BLaER1 treated with 17β-estradiol and CSF1 and Interleukin-3, amounts not matched to agents 10 nM and 100 nM (cell line): ENCODE results near the gene IFT22.
"Not testable (repeated sequence)": the region's sequence is repeated elsewhere in the genome, so short reads cannot be mapped to it uniquely, and the experiment has no call there.

Experiments
- H3K27ac ChIP-seq, 11 experiments: shearing (Covaris generic); formaldehyde crosslinking; 2 replicates each; pipeline ENCODE4 v1.8.1; 2022
- H3K27me3 ChIP-seq, 11 experiments: shearing (Covaris generic); formaldehyde crosslinking; 2 replicates each; pipeline ENCODE4 v1.8.1; 2022
- H3K36me3 ChIP-seq, 11 experiments: shearing (Covaris generic); formaldehyde crosslinking; 2 replicates each; pipeline ENCODE4 v1.8.1; 2022
- H3K4me1 ChIP-seq, 10 experiments: shearing (Covaris generic); formaldehyde crosslinking; 2 replicates each; pipeline ENCODE4 v1.8.1; 2022
- H3K4me2 ChIP-seq, 11 experiments: shearing (Covaris generic); formaldehyde crosslinking; 2 replicates each; pipeline ENCODE4 v1.8.1; 2022
- H3K4me3 ChIP-seq, 10 experiments: shearing (Covaris generic); formaldehyde crosslinking; 2 replicates each; pipeline ENCODE4 v1.8.1; 2022
- H3K9ac ChIP-seq, 11 experiments: shearing (Covaris generic); formaldehyde crosslinking; 2 replicates each; pipeline ENCODE4 v1.8.1; 2022
- H3K9me3 ChIP-seq, 11 experiments: shearing (Covaris generic); formaldehyde crosslinking; replicated peaks in 1 of 11; 2 replicates each; pipeline ENCODE4 v1.8.1; 2022
- H4K20me1 ChIP-seq, 11 experiments: shearing (Covaris generic); formaldehyde crosslinking; 2 replicates each; pipeline ENCODE4 v1.8.1; 2022
- Cebpa-rat ChIP-seq, 11 experiments: shearing (Covaris generic); IDR thresholded peaks; 2 replicates each; pipeline ENCODE4 v1.8.1; 2022

The IFT22 gene

GRCh38 chr7:101269664-101270063 lies 51.9 kb downstream of the IFT22 start:
- no peaks in the 10 kb centered on the region for H3K9me3 ChIP-seq
- H3K27me3 ChIP-seq, result no peaks in the 10 kb centered on the region
- no peak overlapping the region for H3K27ac ChIP-seq
- H3K4me2 ChIP-seq, result no peak overlapping the region
- H3K4me3 ChIP-seq, result no peak overlapping the region
- no peaks in the 10 kb centered on the region; a peak in 1 of 22 replicates for H4K20me1 ChIP-seq
- no peak overlapping the region for H3K9ac ChIP-seq
- TF ChIP-seq Cebpa-rat (IDR thresholded peaks at IDR 0.05), result no peak
- no peaks in the 10 kb centered on the region for H3K36me3 ChIP-seq
- H3K4me1 ChIP-seq, result peaks cover under 1 to 21% (median 1%) of the 10 kb centered on the region in 10 experiments; a peak in 15 of 20 replicates

GRCh38 chr7:101265622-101266516 lies 55.7 kb downstream of the IFT22 start:
- TF ChIP-seq Cebpa-rat (IDR thresholded peaks at IDR 0.05), result no peak; a peak in 1 of 22 replicates
- Histone ChIP-seq H3K4me1 (peaks cover 12 to 24% (median 15%) of the 10 kb centered on the region in 10 experiments), H3K27me3 (no peaks in the 10 kb centered on the region), H4K20me1 (no peaks in the 10 kb centered on the region; a peak in 1 of 22 replicates), H3K36me3 (no peaks in the 10 kb centered on the region), H3K27ac (no peak overlapping the region), H3K9me3 (no peaks in the 10 kb centered on the region), H3K9ac (no peak overlapping the region), H3K4me2 (no peak overlapping the region), H3K4me3 (no peak overlapping the region)

GRCh38 chr7:101264102-101264706 lies 57.4 kb downstream of the IFT22 start:
- H3K9me3 ChIP-seq, H3K36me3 ChIP-seq, H3K4me3 ChIP-seq, H3K27me3 ChIP-seq, H3K27ac ChIP-seq, H4K20me1 ChIP-seq, H3K9ac ChIP-seq: not testable (repeated sequence)
- Histone ChIP-seq H3K4me1 (peaks cover 12 to 20% (median 15%) of the 10 kb centered on the region in 10 experiments), H3K4me2 (peak overlapping the region; percentile 28 to 67 (median 55); a peak in 20 of 22 replicates)
